Stimulated activated CD4-positive, alpha-beta T cell treated with anti-CD3 and anti-CD28 coated beads, Interleukin-4, amount 100 ng/mL, for 48 hours (primary cell): ENCODE data around the gene PSIP1.
A peak's percentile ranks its signal among the peaks of the same experiment; 100 is the strongest.
"Not testable (repeated sequence)": the region's sequence is repeated elsewhere in the genome, so short reads cannot be mapped to it uniquely, and the experiment has no call there.

Experiments used
- DNase-seq, 2 donors: peaks; one replicate each; pipeline ENCODE4 v3.0.0-alpha.2; 2020; ENCODE audit warnings: low read depth in 2 of 2

The PSIP1 gene

GRCh38 chr9:15510789-15511575 is at the start of gene PSIP1:
PSIP1 (minus strand) TSS chr9:15510970; CDS start chr9:15510188, 782 bp downstream.
- peak; percentile 70 to 78 for DNase-seq

- no peak for DNase-seq
Observed at GRCh38 chr9:15553528-15553898, 42.7 kb upstream of the PSIP1 start.

- peak; percentile 73 to 82 for DNase-seq
Observed at GRCh38 chr9:15552636-15553527, 42.1 kb upstream of the PSIP1 start, which contains the start of gene CCDC171. CCDC171 (plus strand) TSS chr9:15553043; CDS start chr9:15564089, 11,046 bp downstream.

- no peak for DNase-seq
Observed at GRCh38 chr9:15549611-15550010, 38.8 kb upstream of the PSIP1 start.

- DNase-seq, result no peak
Observed at GRCh38 chr9:15543047-15543813, 32.5 kb upstream of the PSIP1 start.

GRCh38 chr9:15542624-15543023 is 31.9 kb upstream of the PSIP1 start:
- DNase-seq, result no peak

GRCh38 chr9:15541872-15542271 is 31.1 kb upstream of the PSIP1 start:
- no peak for DNase-seq

GRCh38 chr9:15531380-15531779 is 20.6 kb upstream of the PSIP1 start:
- no peak for DNase-seq

- no peak for DNase-seq
Observed at GRCh38 chr9:15529566-15530324, 19.0 kb upstream of the PSIP1 start.

GRCh38 chr9:15527035-15527434 is 16.3 kb upstream of the PSIP1 start:
- not testable (repeated sequence) for DNase-seq

- DNase-seq, result no peak
Observed at GRCh38 chr9:15525958-15526357, 15.2 kb upstream of the PSIP1 start.

GRCh38 chr9:15524845-15525455 is 14.2 kb upstream of the PSIP1 start:
- no peak for DNase-seq

GRCh38 chr9:15522130-15522755 is 11.5 kb upstream of the PSIP1 start:
- DNase-seq, result no peak

- no peak for DNase-seq
Observed at GRCh38 chr9:15521254-15521653, 10.5 kb upstream of the PSIP1 start.

- DNase-seq, result no peak
Observed at GRCh38 chr9:15519831-15520230, 9.1 kb upstream of the PSIP1 start.

- no peak for DNase-seq
Observed at GRCh38 chr9:15513335-15513734, 2.6 kb upstream of the PSIP1 start.

- no peak for DNase-seq
Observed at GRCh38 chr9:15512889-15513288, 2.1 kb upstream of the PSIP1 start.

- no peak for DNase-seq
Observed at GRCh38 chr9:15512204-15512603, 1.4 kb upstream of the PSIP1 start.

- DNase-seq, result peak; percentile 45 to 47
Observed at GRCh38 chr9:15509931-15510788, 610 bp downstream of the PSIP1 start.
